Spleen (tissue), 11 donors: ENCODE data around the gene SOS1. TPM values are rescaled to one million over a fixed set of nuclear protein-coding genes. Genes with fewer than 3 reads are reported as not detected.

Source experiments
- DNase-seq: peaks from one replicate; pipeline ENCODE4 v3.0.0-alpha.2; 2020
- H3K27ac ChIP-seq, 8 donors: fragments of 200-600 bp; sonication (generic) in 7 of 8; 1 replicate in 4 of 8; 2 replicates in 4 of 8; pipeline versions ENCODE4 v1.5.0 to v1.8.0; 2016 to 2021; ENCODE audit warnings: inconsistent platforms in 4 of 8, mild to moderate bottlenecking in 4 of 8, moderate library complexity in 1 of 8
- H3K27me3 ChIP-seq, 7 donors: fragments of 200-600 bp; sonication (generic) in 6 of 7; replicated peaks in 1 of 7; 1 replicate in 4 of 7; 2 replicates in 3 of 7; pipeline versions ENCODE4 v1.5.0 to v1.8.0; 2016 to 2021; ENCODE audit warnings: inconsistent platforms in 3 of 7, mild to moderate bottlenecking in 1 of 7
- H3K36me3 ChIP-seq, 6 donors: fragments of 200-600 bp; sonication (generic) in 5 of 6; 1 replicate in 4 of 6; 2 replicates in 2 of 6; pipeline versions ENCODE4 v1.5.0 to v1.8.0; 2016 to 2021; ENCODE audit warnings: inconsistent platforms in 2 of 6
- H3K4me1 ChIP-seq, 6 donors: fragments of 200-600 bp; sonication (generic) in 5 of 6; 1 replicate in 3 of 6; 2 replicates in 3 of 6; pipeline versions ENCODE4 v1.5.0 to v1.8.0; 2016 to 2021; ENCODE audit warnings: inconsistent platforms in 3 of 6
- H3K4me3 ChIP-seq, 8 donors: fragments of 200-600 bp; sonication (generic) in 7 of 8; 1 replicate in 4 of 8; 2 replicates in 4 of 8; pipeline versions ENCODE4 v1.5.0 to v1.8.0; 2016 to 2021; ENCODE audit warnings: inconsistent platforms in 4 of 8, mild to moderate bottlenecking in 4 of 8, moderate library complexity in 2 of 8
- H3K9me3 ChIP-seq, 8 donors: fragments of 200-600 bp; sonication (generic) in 7 of 8; 1 replicate in 4 of 8; 2 replicates in 4 of 8; pipeline versions ENCODE4 v1.5.0 to v1.8.0; 2016 to 2021; ENCODE audit warnings: inconsistent platforms in 4 of 8
- POLR2A ChIP-seq, 3 donors: fragments of 450-650 bp; IDR thresholded peaks; one replicate each; pipeline ENCODE4 v1.5.1; 2017; ENCODE audit warnings: antibody characterized with exemption in 3 of 3, mild to moderate bottlenecking in 1 of 3
- POLR2AphosphoS5 ChIP-seq, 3 donors: sonication (generic); formaldehyde crosslinking; IDR thresholded peaks; one replicate each; pipeline ENCODE4 v1.5.1; 2017; ENCODE audit warnings: antibody characterized with exemption in 3 of 3
- WGBS, 5 donors: extraction: QIAGEN DNeasy Blood & Tissue Kit in 3 of 5; methylation state at CpG; one replicate each; pipeline versions ENCODE4 v1.1.5 to v1.1.7; 2013 to 2018; 5-methylcytosine and 5-hydroxymethylcytosine counted together
- intact Hi-C: fragments of 100-400 bp; cut with DNase I; formaldehyde crosslinking; loops from one replicate; pipeline ENCODE4 v1.15.0; 2023; ENCODE audit warnings: low total_unique reads
- polyA plus RNA-seq, 3 donors: library from polyadenylated mRNA; stranded (reverse); fragments of 200-250 nt; gene quantifications; one replicate each; pipeline ENCODE4 v1.2.1, GENCODE V29; 2013
- total RNA-seq, 7 donors: library from RNA; depleted of rRNA in 3 of 7; stranded (reverse); fragments of >200 nt in 3 of 7; fragmentation: NEBNext Ultra II Directional in 4 of 7; extraction: Animal tissue kit (Norgen Biotek cat#: 25700) in 4 of 7; gene quantifications; one replicate each; pipeline versions ENCODE4 v1.1.0 to v1.2.1, GENCODE V29; 2016 to 2021
- TF ChIP-seq, protein P1 (sequence below), 11 experiments: fragments of 200-600 bp in 7 of 11; fragments of 450-650 bp in 4 of 11; sonication (generic) in 4 of 11; IDR thresholded peaks in 8 of 11; conservative IDR thresholded peaks in 3 of 11; 1 replicate in 7 of 11; 2 replicates in 4 of 11; pipeline versions ENCODE4 v1.4.0 to v1.8.0; 2016 to 2021; ENCODE audit warnings: antibody characterized with exemption in 11 of 11, inconsistent platforms in 4 of 11, mild to moderate bottlenecking in 1 of 11
- donor health status: healthy with polysubstance abuse.
- donor health status: DM: no; HTN: no; CAD: no; lungs with moderate emphysema.
- donor health status: DM: no; HTN: no; CAD: no.
- donor health status: Bipolar disorder and iron deficiency.
- donor health status: healthy.
- donor health status: DM: no; HTN: no; CAD: no.
- donor health status: DM: yes; HTN: yes; CAD: no.

Gene SOS1
- total and polyA plus RNA-seq, 10 donors, result 5.9 to 85.8 (median 42.8) TPM

DNA sequence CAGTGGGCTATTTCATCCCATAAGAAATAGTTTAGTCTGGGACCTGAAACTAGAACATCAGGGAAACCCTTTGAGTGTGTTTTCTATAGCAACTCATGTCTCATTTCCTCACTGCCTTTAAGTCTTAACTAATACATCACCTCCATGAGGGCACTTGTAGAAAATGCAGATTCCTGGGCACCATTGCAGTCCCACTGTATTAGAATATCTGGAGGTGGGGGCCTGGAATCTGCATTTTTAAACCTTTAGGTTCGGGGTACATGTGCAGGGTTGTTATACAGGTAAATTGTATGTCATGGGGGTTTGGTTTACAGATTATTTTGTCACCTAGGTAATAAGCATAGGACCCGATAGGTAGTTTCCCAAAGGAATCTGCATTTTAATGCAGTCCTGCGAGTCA lies 143.8 kb downstream of the SOS1 start:
- H3K27me3 ChIP-seq, result no peaks in the 10 kb centered on the region
- no peaks in the 10 kb centered on the region for H3K9me3 ChIP-seq
- no peak overlapping the region for H3K4me3 ChIP-seq
- H3K36me3 ChIP-seq, result no peaks in the 10 kb centered on the region
- TF ChIP-seq POLR2A (IDR thresholded peaks at IDR 0.05) (no peak), POLR2AphosphoS5 (IDR thresholded peaks at IDR 0.05) (no peak)
- TF ChIP-seq, protein P1, sequence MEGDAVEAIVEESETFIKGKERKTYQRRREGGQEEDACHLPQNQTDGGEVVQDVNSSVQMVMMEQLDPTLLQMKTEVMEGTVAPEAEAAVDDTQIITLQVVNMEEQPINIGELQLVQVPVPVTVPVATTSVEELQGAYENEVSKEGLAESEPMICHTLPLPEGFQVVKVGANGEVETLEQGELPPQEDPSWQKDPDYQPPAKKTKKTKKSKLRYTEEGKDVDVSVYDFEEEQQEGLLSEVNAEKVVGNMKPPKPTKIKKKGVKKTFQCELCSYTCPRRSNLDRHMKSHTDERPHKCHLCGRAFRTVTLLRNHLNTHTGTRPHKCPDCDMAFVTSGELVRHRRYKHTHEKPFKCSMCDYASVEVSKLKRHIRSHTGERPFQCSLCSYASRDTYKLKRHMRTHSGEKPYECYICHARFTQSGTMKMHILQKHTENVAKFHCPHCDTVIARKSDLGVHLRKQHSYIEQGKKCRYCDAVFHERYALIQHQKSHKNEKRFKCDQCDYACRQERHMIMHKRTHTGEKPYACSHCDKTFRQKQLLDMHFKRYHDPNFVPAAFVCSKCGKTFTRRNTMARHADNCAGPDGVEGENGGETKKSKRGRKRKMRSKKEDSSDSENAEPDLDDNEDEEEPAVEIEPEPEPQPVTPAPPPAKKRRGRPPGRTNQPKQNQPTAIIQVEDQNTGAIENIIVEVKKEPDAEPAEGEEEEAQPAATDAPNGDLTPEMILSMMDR (IDR thresholded peaks at IDR 0.05 in 8 of 11, conservative IDR thresholded peaks at IDR 0.05 in 3 of 11), result no peak
- no peak for DNase-seq
- H3K27ac ChIP-seq, result no peak overlapping the region
- intact Hi-C loops, result no loop called here
- H3K4me1 ChIP-seq, result no peaks in the 10 kb centered on the region
- WGBS, 5 donors, result 81 to 96% (median 96%) methylated on average over 3 of the region's 3 CpGs

DNA sequence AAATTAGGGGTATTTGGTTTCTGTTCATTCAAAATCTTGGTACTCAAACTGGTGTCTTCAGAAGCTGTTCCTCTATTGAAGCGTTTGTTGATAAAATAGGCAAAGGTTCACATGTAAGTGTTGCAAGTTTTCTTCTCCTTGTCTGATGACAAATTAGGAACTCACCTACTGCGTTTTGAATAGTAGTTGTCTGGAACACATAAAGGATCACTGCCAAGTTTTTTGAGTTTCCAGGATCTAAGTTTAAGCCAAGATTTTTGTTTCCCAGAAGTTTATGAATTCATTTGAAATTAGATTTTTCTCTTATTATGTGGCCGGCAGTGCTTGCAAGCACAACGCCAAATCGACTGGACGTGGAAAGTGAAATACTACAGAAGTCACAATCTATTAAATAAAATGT lies 145.8 kb downstream of the SOS1 start:
- no peak for DNase-seq
- no peak overlapping the region for H3K27ac ChIP-seq
- TF ChIP-seq, protein P1 (IDR thresholded peaks at IDR 0.05 in 8 of 11, conservative IDR thresholded peaks at IDR 0.05 in 3 of 11), result no peak
- TF ChIP-seq POLR2AphosphoS5 (IDR thresholded peaks at IDR 0.05) (no peak), POLR2A (IDR thresholded peaks at IDR 0.05) (no peak)

DNA sequence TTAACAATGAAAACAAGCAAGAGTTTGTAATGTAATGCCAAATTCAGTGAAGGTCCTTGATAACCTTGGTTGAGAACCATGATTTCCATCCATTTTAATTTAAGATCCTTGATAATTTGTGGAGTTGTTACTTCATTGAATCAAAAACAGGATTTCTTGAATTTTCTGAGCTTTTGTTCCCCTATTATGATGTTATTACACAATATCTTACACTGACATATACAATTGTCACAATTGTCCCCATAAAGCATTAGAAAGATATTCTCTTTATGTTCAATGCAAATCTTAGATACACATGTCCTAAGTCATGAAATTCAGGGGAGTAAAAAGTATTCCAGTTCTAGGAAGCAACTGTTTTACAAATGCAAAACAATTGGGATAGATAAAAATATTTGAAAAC lies 147.6 kb downstream of the SOS1 start:
- no peak for DNase-seq
- H3K9me3 ChIP-seq, result no peaks in the 10 kb centered on the region
- no peak overlapping the region for H3K4me3 ChIP-seq
- intact Hi-C loops, result no loop called here
- H3K27ac ChIP-seq, result no peak overlapping the region
- H3K4me1 ChIP-seq, result no peaks in the 10 kb centered on the region
- TF ChIP-seq POLR2A (IDR thresholded peaks at IDR 0.05) (no peak), POLR2AphosphoS5 (IDR thresholded peaks at IDR 0.05) (no peak)
- TF ChIP-seq, protein P1 (IDR thresholded peaks at IDR 0.05 in 8 of 11, conservative IDR thresholded peaks at IDR 0.05 in 3 of 11), result no peak
- no peaks in the 10 kb centered on the region for H3K36me3 ChIP-seq
- H3K27me3 ChIP-seq, result no peaks in the 10 kb centered on the region

More for the DNA sequence above, 145.8 kb downstream of the SOS1 start:
- Histone ChIP-seq H3K27me3 (no peaks in the 10 kb centered on the region), H3K36me3 (no peaks in the 10 kb centered on the region), H3K9me3 (no peaks in the 10 kb centered on the region), H3K4me1 (no peaks in the 10 kb centered on the region), H3K4me3 (no peak overlapping the region)
- intact Hi-C loops, result no loop called here
- WGBS, 5 donors, result 85 to 94% (median 88%) methylated on average over 6 of the region's 6 CpGs

DNA sequence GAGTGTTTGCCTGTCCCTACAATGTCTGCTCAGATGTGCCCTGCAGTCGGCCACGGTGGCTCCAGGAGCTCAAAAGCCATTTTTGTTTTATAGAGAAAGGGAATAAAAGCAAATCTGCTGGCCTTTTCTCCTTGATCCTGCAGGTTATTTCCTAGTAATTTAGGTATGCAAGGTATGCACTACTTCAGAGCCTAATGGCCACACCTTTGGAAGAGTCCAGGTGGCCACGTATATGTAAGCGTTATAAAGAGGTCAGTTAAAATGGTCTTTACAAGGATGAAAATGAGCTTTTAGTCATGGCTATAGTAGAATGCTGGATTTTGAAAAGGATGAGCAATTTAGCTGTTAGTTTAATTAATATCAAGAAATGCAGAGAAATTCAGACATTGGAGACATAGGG lies 149.5 kb downstream of the SOS1 start:
- Histone ChIP-seq H3K4me3 (no peak overlapping the region), H3K27me3 (no peaks in the 10 kb centered on the region), H3K36me3 (no peaks in the 10 kb centered on the region), H3K27ac (no peak overlapping the region), H3K9me3 (no peaks in the 10 kb centered on the region), H3K4me1 (no peaks in the 10 kb centered on the region)
- intact Hi-C loops, result no loop called here
- WGBS, 5 donors, result 93 to 98% (median 96%) methylated on average over 4 of the region's 4 CpGs
- no peak for DNase-seq
- TF ChIP-seq POLR2A (IDR thresholded peaks at IDR 0.05) (no peak), POLR2AphosphoS5 (IDR thresholded peaks at IDR 0.05) (no peak)
- TF ChIP-seq, protein P1 (IDR thresholded peaks at IDR 0.05 in 8 of 11, conservative IDR thresholded peaks at IDR 0.05 in 3 of 11), result no peak
